ENCODE results near the gene PPP1R14C.

Gene PPP1R14C

GRCh38 chr6:150189122-150189521, 46.3 kb downstream of the PPP1R14C start:
- no peak overlapping the region for H2BK120ac ChIP-seq (ENCODE audit: low read depth, low read length)
- WGBS, 2 donors (ENCODE audit: extremely low coverage in 2 of 2, insufficient read length in 2 of 2, insufficient replicate concordance in 1 of 2), result no CpG with 5 or more reads among the region's 5 CpGs
- DNase-seq (ENCODE audit: low spot score), result no peak
- H3K23ac ChIP-seq (ENCODE audit: low read depth, low read length, poor library complexity), result no peak overlapping the region
- no peak overlapping the region for H3K4me3 ChIP-seq (ENCODE audit: low read length in 2 of 2)
- H3K4ac ChIP-seq (ENCODE audit: low read length), result no peak overlapping the region
- H4K91ac ChIP-seq (ENCODE audit: low read depth, low read length, poor library complexity), result no peak overlapping the region
- H2BK5ac ChIP-seq (ENCODE audit: low read length), result no peak overlapping the region
- H3K9ac ChIP-seq (ENCODE audit: low read depth, low read length, poor library complexity), result no peak overlapping the region
- H3K4me2 ChIP-seq (ENCODE audit: insufficient read depth, low read length, poor library complexity, severe bottlenecking), result no peak overlapping the region
- no peak overlapping the region for H2AFZ ChIP-seq (ENCODE audit: low read length)
- H3K79me1 ChIP-seq (ENCODE audit: low read depth, low read length), result no peaks in the 10 kb centered on the region
- no peak overlapping the region for H3K18ac ChIP-seq (ENCODE audit: low read length)
- H2BK12ac ChIP-seq (ENCODE audit: low read length), result no peak overlapping the region
- H3K36me3 ChIP-seq (replicated peaks in 1 of 2; ENCODE audit: control insufficient read depth in 2 of 2, insufficient read depth in 2 of 2, low read length in 2 of 2), result peaks cover 0 to 7% of the 10 kb centered on the region in 2 donors
- no peak overlapping the region for H4K8ac ChIP-seq (ENCODE audit: low read depth, low read length)
- no peak overlapping the region for H2BK15ac ChIP-seq (ENCODE audit: low read length)
- H3K14ac ChIP-seq (ENCODE audit: low read length), result no peak overlapping the region
- no peaks in the 10 kb centered on the region for H3K27me3 ChIP-seq (ENCODE audit: control insufficient read depth in 3 of 3, insufficient read depth in 3 of 3, low read depth in 1 of 3, low read length in 3 of 3)
- H3K27ac ChIP-seq (replicated peaks; ENCODE audit: low read length), result no peak overlapping the region
- no peaks in the 10 kb centered on the region for H3K4me1 ChIP-seq (ENCODE audit: control insufficient read depth in 2 of 2, insufficient read depth in 1 of 2, low read depth in 1 of 2, low read length in 2 of 2)
- H3K9me3 ChIP-seq (replicated peaks in 1 of 2; ENCODE audit: control insufficient read depth in 2 of 2, insufficient read depth in 1 of 2, low read depth in 1 of 2, low read length in 2 of 2), result peaks cover 0 to 23% of the 10 kb centered on the region in 2 donors
- H2AK5ac ChIP-seq (ENCODE audit: low read depth, low read length), result no peak overlapping the region

- H2BK15ac ChIP-seq (ENCODE audit: low read length), result no peak overlapping the region
- H3K4me2 ChIP-seq (ENCODE audit: insufficient read depth, low read length, poor library complexity, severe bottlenecking), result no peak overlapping the region
- no peaks in the 10 kb centered on the region for H3K4me1 ChIP-seq (ENCODE audit: control insufficient read depth in 2 of 2, insufficient read depth in 1 of 2, low read depth in 1 of 2, low read length in 2 of 2)
- no peak overlapping the region for H4K91ac ChIP-seq (ENCODE audit: low read depth, low read length, poor library complexity)
- H4K8ac ChIP-seq (ENCODE audit: low read depth, low read length), result no peak overlapping the region
- no peak for DNase-seq (ENCODE audit: low spot score)
- no peak overlapping the region for H3K9ac ChIP-seq (ENCODE audit: low read depth, low read length, poor library complexity)
- no peaks in the 10 kb centered on the region for H3K27me3 ChIP-seq (ENCODE audit: control insufficient read depth in 3 of 3, insufficient read depth in 3 of 3, low read depth in 1 of 3, low read length in 3 of 3)
- peaks cover 0 to 7% of the 10 kb centered on the region in 2 donors for H3K36me3 ChIP-seq (replicated peaks in 1 of 2; ENCODE audit: control insufficient read depth in 2 of 2, insufficient read depth in 2 of 2, low read length in 2 of 2)
- H2AK5ac ChIP-seq (ENCODE audit: low read depth, low read length), result no peak overlapping the region
- no peak overlapping the region for H2BK120ac ChIP-seq (ENCODE audit: low read depth, low read length)
- no peak overlapping the region for H2BK5ac ChIP-seq (ENCODE audit: low read length)
- no peak overlapping the region for H2BK12ac ChIP-seq (ENCODE audit: low read length)
- no peak overlapping the region for H3K18ac ChIP-seq (ENCODE audit: low read length)
- H3K23ac ChIP-seq (ENCODE audit: low read depth, low read length, poor library complexity), result no peak overlapping the region
- no peak overlapping the region for H3K27ac ChIP-seq (replicated peaks; ENCODE audit: low read length)
- H3K4me3 ChIP-seq (ENCODE audit: low read length in 2 of 2), result no peak overlapping the region
- H3K9me3 ChIP-seq (replicated peaks in 1 of 2; ENCODE audit: control insufficient read depth in 2 of 2, insufficient read depth in 1 of 2, low read depth in 1 of 2, low read length in 2 of 2), result peaks cover 0 to 23% of the 10 kb centered on the region in 2 donors
- no peak overlapping the region for H2AFZ ChIP-seq (ENCODE audit: low read length)
- no peak overlapping the region for H3K14ac ChIP-seq (ENCODE audit: low read length)
- no peaks in the 10 kb centered on the region for H3K79me1 ChIP-seq (ENCODE audit: low read depth, low read length)
- no peak overlapping the region for H3K4ac ChIP-seq (ENCODE audit: low read length)
- WGBS, 2 donors (ENCODE audit: extremely low coverage in 2 of 2, insufficient read length in 2 of 2, insufficient replicate concordance in 1 of 2), result no CpG with 5 or more reads among the region's 3 CpGs
Observed at GRCh38 chr6:150191809-150192208, 49.0 kb downstream of the PPP1R14C start.

DNA sequence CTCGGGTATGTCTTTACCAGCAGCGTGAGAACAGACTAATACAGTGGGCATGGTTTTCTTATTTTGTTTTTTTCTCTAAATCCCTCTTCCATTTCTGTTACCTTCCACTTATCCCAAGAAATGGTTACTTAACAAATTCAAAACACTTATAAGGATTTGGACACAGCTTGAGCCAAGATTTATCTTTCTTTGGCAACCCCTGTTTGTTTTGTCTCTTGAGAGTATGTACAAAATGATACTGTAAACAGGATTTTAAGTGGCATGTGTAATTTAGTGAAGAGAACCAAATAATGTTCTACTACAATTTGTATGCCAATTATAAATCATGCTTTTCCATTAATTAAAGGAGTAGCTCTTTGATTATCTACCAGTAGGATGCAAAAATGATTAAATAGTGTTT, 51.4 kb downstream of the PPP1R14C start:
- Histone ChIP-seq H3K14ac (ENCODE audit: low read length) (no peak overlapping the region), H3K4me2 (ENCODE audit: insufficient read depth, low read length, poor library complexity, severe bottlenecking) (no peak overlapping the region), H2BK5ac (ENCODE audit: low read length) (no peak overlapping the region), H2BK15ac (ENCODE audit: low read length) (no peak overlapping the region), H3K27me3 (ENCODE audit: control insufficient read depth in 3 of 3, insufficient read depth in 3 of 3, low read depth in 1 of 3, low read length in 3 of 3) (no peaks in the 10 kb centered on the region), H3K27ac (replicated peaks; ENCODE audit: low read length) (no peak overlapping the region), H3K23ac (ENCODE audit: low read depth, low read length, poor library complexity) (no peak overlapping the region), H3K9ac (ENCODE audit: low read depth, low read length, poor library complexity) (no peak overlapping the region), H2BK12ac (ENCODE audit: low read length) (no peak overlapping the region), H3K9me3 (replicated peaks in 1 of 2; ENCODE audit: control insufficient read depth in 2 of 2, insufficient read depth in 1 of 2, low read depth in 1 of 2, low read length in 2 of 2) (peaks cover 0 to 23% of the 10 kb centered on the region in 2 donors), H3K18ac (ENCODE audit: low read length) (no peak overlapping the region), H4K91ac (ENCODE audit: low read depth, low read length, poor library complexity) (no peak overlapping the region), H2BK120ac (ENCODE audit: low read depth, low read length) (no peak overlapping the region), H3K36me3 (replicated peaks in 1 of 2; ENCODE audit: control insufficient read depth in 2 of 2, insufficient read depth in 2 of 2, low read length in 2 of 2) (peaks cover 0 to 7% of the 10 kb centered on the region in 2 donors), H4K8ac (ENCODE audit: low read depth, low read length) (no peak overlapping the region), H2AK5ac (ENCODE audit: low read depth, low read length) (no peak overlapping the region), H3K4me1 (ENCODE audit: control insufficient read depth in 2 of 2, insufficient read depth in 1 of 2, low read depth in 1 of 2, low read length in 2 of 2) (no peaks in the 10 kb centered on the region), H3K4me3 (ENCODE audit: low read length in 2 of 2) (no peak overlapping the region), H3K4ac (ENCODE audit: low read length) (no peak overlapping the region), H3K79me1 (ENCODE audit: low read depth, low read length) (no peaks in the 10 kb centered on the region), H2AFZ (ENCODE audit: low read length) (no peak overlapping the region)
- no peak for DNase-seq (ENCODE audit: low spot score)
- no CpG with 5 or more reads among the region's 2 CpGs for WGBS, 2 donors (ENCODE audit: extremely low coverage in 2 of 2, insufficient read length in 2 of 2, insufficient replicate concordance in 1 of 2)

- Histone ChIP-seq H2BK12ac (ENCODE audit: low read length) (no peak overlapping the region), H2BK120ac (ENCODE audit: low read depth, low read length) (no peak overlapping the region), H3K79me1 (ENCODE audit: low read depth, low read length) (no peaks in the 10 kb centered on the region), H3K4me3 (ENCODE audit: low read length in 2 of 2) (no peak overlapping the region), H3K23ac (ENCODE audit: low read depth, low read length, poor library complexity) (no peak overlapping the region), H4K91ac (ENCODE audit: low read depth, low read length, poor library complexity) (no peak overlapping the region), H3K18ac (ENCODE audit: low read length) (no peak overlapping the region), H4K8ac (ENCODE audit: low read depth, low read length) (no peak overlapping the region), H3K14ac (ENCODE audit: low read length) (no peak overlapping the region), H3K4me2 (ENCODE audit: insufficient read depth, low read length, poor library complexity, severe bottlenecking) (no peak overlapping the region), H3K4ac (ENCODE audit: low read length) (no peak overlapping the region), H2BK15ac (ENCODE audit: low read length) (no peak overlapping the region), H3K27me3 (ENCODE audit: control insufficient read depth in 3 of 3, insufficient read depth in 3 of 3, low read depth in 1 of 3, low read length in 3 of 3) (no peaks in the 10 kb centered on the region), H2AK5ac (ENCODE audit: low read depth, low read length) (no peak overlapping the region), H3K27ac (replicated peaks; ENCODE audit: low read length) (no peak overlapping the region), H3K9me3 (replicated peaks in 1 of 2; ENCODE audit: control insufficient read depth in 2 of 2, insufficient read depth in 1 of 2, low read depth in 1 of 2, low read length in 2 of 2) (peaks cover 0 to 18% of the 10 kb centered on the region in 2 donors), H3K36me3 (replicated peaks in 1 of 2; ENCODE audit: control insufficient read depth in 2 of 2, insufficient read depth in 2 of 2, low read length in 2 of 2) (peaks cover 0 to 6% of the 10 kb centered on the region in 2 donors), H3K4me1 (ENCODE audit: control insufficient read depth in 2 of 2, insufficient read depth in 1 of 2, low read depth in 1 of 2, low read length in 2 of 2) (no peaks in the 10 kb centered on the region), H3K9ac (ENCODE audit: low read depth, low read length, poor library complexity) (no peak overlapping the region), H2AFZ (ENCODE audit: low read length) (no peak overlapping the region), H2BK5ac (ENCODE audit: low read length) (no peak overlapping the region)
- WGBS, 2 donors (ENCODE audit: extremely low coverage in 2 of 2, insufficient read length in 2 of 2, insufficient replicate concordance in 1 of 2), result no CpG with 5 or more reads among the region's 2 CpGs
- no peak for DNase-seq (ENCODE audit: low spot score)
Observed at GRCh38 chr6:150195996-150196417, 53.2 kb downstream of the PPP1R14C start.
